GM21360 (cell line): ENCODE data around the gene UBXN11.
"Not testable (repeated sequence)": the region's sequence is repeated elsewhere in the genome, so short reads cannot be mapped to it uniquely, and the experiment has no call there.

Experiments used
- ATAC-seq: cut with Tn5 transposase; IDR thresholded peaks from one replicate; pipeline ENCODE4 v1.9.1; 2021; ENCODE audit warnings: mild to moderate bottlenecking, moderate library complexity; ENCODE audit not compliant: unreplicated experiment

The UBXN11 gene

GRCh38 chr1:26336477-26337205 lies 30.2 kb upstream of the UBXN11 start:
- peak; percentile 20 for ATAC-seq

GRCh38 chr1:26335774-26336476 lies 29.5 kb upstream of the UBXN11 start:
- ATAC-seq, result peak; percentile 49

- not testable (repeated sequence) for ATAC-seq
Observed at GRCh38 chr1:26333312-26333711, 26.9 kb upstream of the UBXN11 start.

GRCh38 chr1:26330276-26330675 lies 23.8 kb upstream of the UBXN11 start:
- no peak for ATAC-seq

- not testable (repeated sequence) for ATAC-seq
Observed at GRCh38 chr1:26329380-26329779, 22.9 kb upstream of the UBXN11 start.

GRCh38 chr1:26328597-26328996 lies 22.2 kb upstream of the UBXN11 start:
- no peak for ATAC-seq

- ATAC-seq, result no peak
Observed at GRCh38 chr1:26327956-26328362, 21.5 kb upstream of the UBXN11 start.

- ATAC-seq, result no peak
Observed at GRCh38 chr1:26324550-26324949, 18.1 kb upstream of the UBXN11 start.

GRCh38 chr1:26323382-26323781 lies 16.9 kb upstream of the UBXN11 start:
- ATAC-seq, result no peak

GRCh38 chr1:26322042-26322331 lies 15.6 kb upstream of the UBXN11 start:
- ATAC-seq, result no peak

GRCh38 chr1:26321315-26322041 lies 15.0 kb upstream of the UBXN11 start:
- no peak for ATAC-seq

- no peak for ATAC-seq
Observed at GRCh38 chr1:26320896-26321295, 14.5 kb upstream of the UBXN11 start.

GRCh38 chr1:26318338-26319064 lies 12.1 kb upstream of the UBXN11 start:
- ATAC-seq, result no peak

- no peak for ATAC-seq
Observed at GRCh38 chr1:26317612-26318337, 11.3 kb upstream of the UBXN11 start, which contains the start of gene CD52. Gene CD52, plus strand, starts transcription at chr1:26317958. Its CDS starts 60 bp downstream, at chr1:26318018.

GRCh38 chr1:26317146-26317545 lies 10.7 kb upstream of the UBXN11 start:
- no peak for ATAC-seq

- ATAC-seq, result no peak
Observed at GRCh38 chr1:26315874-26316850, 9.7 kb upstream of the UBXN11 start.

- ATAC-seq, result no peak
Observed at GRCh38 chr1:26314501-26314900, 8.1 kb upstream of the UBXN11 start.

GRCh38 chr1:26307966-26308899 lies 1.8 kb upstream of the UBXN11 start:
- ATAC-seq, result not testable (repeated sequence)
